ENCODE measurements around the gene ZCCHC2. TPM values are rescaled to one million over a fixed set of nuclear protein-coding genes. Genes with fewer than 3 reads are reported as not detected.

ZCCHC2 gene
- total and polyA plus RNA-seq, 2 of the 8 experiments (the other 6 are each of a cell fraction or from before 2014, with no cell fraction given), result 13.5 to 18.6 TPM

DNA sequence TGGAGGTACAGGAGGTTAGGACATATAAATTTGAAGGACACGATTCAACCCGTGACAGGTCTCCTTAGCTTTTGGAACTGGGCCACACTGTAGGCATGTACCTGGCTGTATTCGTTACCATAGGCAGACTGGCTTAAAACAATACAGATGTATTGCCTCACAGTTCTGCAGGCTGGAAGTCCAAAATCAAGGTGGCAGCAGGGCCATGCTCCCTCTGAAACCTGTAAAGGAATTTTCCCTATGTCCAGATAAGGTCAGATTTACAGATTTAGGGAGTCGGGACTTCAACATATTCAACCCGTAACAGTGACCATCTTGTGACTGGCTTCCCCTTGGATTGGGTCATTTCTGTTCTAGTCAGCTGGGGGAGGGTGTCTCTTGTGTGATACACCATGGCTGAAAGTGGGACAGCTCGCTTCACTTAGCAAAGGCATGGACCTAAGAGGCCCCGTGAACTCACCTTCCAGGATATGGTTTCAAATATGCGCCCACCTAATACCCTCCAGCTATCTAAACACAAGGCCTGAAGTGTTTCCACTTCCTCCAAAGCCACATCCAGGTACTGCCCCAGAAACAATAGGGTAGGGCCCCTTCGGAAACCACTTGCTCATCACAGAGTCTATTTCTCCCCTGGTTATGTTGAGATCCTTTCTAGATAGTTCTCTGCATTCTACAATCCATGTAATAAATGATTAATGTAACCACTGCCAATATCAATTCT, 85.0 kb downstream of the ZCCHC2 start (continued):
- TF ChIP-seq KDM1A (IDR thresholded peaks at IDR 0.05; ENCODE audit: borderline replicate concordance, low read length) (no peak), PHF8 (conservative IDR thresholded peaks at IDR 0.05; ENCODE audit: low read depth, low read length) (no peak), KDM4A (IDR thresholded peaks at IDR 0.05; ENCODE audit: low read depth, low read length, severe bottlenecking) (no peak), RNF2 (IDR thresholded peaks at IDR 0.05; ENCODE audit: borderline replicate concordance, low read depth, low read length, missing control alignments, poor library complexity, severe bottlenecking) (no peak), CREB1 (IDR thresholded peaks at IDR 0.05) (no peak), CBX5 (IDR thresholded peaks at IDR 0.05; ENCODE audit: low read depth, low read length) (no peak)
